Coronary artery (tissue), 2 donors: ENCODE data around the gene PKNOX1.

Experiments
- DNase-seq: peaks from one replicate; pipeline ENCODE4 v3.0.0-alpha.2; 2017; ENCODE audit warnings: low spot score
- H3K27ac ChIP-seq, 2 donors: fragments of 200-600 bp; sonication (generic); one replicate each; pipeline ENCODE4 v1.5.1; 2016 to 2019
- H3K4me3 ChIP-seq: fragments of 200-600 bp; sonication (generic); 2 replicates; pipeline ENCODE4 v1.5.1; 2016; ENCODE audit warnings: mild to moderate bottlenecking, moderate library complexity
- CTCF ChIP-seq: fragments of 200-600 bp; sonication (generic); IDR thresholded peaks from one replicate; pipeline ENCODE4 v1.5.1; 2019; ENCODE audit warnings: antibody characterized with exemption

The PKNOX1 gene

DNA sequence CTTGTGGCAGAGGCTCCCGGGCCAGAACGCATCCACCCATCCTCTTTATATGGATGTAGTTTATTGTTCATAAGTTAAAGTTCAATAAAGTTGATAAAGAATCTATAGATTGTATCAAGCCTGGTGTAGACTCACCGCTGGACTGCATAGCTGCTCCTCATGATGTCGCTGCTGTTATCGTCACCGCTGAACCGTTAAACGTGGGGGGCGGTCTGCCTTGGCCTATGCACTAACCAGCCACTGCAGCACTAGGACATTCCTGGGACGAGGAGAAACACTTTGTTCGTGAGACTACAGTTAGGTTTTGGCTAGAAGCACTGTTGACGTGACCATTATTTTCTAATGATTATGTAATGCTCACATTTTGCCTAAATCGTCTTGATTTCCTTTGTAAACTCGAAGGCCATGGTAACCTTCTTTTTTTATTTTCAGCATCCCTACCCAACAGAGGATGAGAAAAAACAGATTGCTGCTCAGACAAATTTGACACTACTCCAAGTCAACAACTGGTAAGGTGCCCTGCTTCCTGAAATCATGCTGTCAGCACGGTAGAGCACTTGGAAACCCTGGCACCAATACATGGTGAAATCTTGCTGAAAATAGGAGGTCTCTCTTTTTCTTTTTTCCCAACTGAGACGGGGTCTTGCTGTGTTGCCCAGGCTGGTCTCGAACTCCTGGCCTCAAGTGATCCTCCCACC, 50.2 kb downstream of the PKNOX1 start:
- DNase-seq = peak; percentile 38
- no peak for TF ChIP-seq CTCF
- Histone ChIP-seq H3K27ac (no peak overlapping the region), H3K4me3 (no peak overlapping the region)

DNA sequence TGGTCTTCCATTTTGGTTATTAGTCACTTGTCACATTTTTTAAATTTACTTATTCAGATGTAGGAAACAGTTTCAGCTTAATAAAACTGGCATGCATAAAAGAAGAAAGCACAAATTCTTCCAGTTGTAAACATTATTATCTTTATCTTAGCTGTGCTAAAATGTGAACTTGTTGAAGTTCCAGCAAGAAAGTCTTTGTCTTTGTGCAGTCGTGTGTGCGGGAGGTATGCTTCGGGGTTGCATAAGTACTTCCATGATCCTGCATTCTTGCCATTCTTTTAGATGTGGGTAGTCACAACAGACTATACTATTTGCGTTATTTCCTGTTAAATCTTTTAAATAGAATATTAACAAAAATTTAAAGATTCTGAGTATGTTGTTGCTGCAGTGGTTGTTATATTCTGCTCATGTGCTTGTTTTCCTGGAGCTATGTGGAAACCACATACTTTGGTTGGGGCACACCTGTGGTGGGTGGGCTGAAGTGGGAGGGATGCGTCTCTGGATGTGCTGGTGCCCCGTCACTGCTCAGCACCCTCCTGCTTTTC, 51.3 kb downstream of the PKNOX1 start:
- TF ChIP-seq CTCF = no peak
- no peak overlapping the region for H3K4me3 ChIP-seq
- no peak overlapping the region for H3K27ac ChIP-seq
- no peak for DNase-seq

DNA sequence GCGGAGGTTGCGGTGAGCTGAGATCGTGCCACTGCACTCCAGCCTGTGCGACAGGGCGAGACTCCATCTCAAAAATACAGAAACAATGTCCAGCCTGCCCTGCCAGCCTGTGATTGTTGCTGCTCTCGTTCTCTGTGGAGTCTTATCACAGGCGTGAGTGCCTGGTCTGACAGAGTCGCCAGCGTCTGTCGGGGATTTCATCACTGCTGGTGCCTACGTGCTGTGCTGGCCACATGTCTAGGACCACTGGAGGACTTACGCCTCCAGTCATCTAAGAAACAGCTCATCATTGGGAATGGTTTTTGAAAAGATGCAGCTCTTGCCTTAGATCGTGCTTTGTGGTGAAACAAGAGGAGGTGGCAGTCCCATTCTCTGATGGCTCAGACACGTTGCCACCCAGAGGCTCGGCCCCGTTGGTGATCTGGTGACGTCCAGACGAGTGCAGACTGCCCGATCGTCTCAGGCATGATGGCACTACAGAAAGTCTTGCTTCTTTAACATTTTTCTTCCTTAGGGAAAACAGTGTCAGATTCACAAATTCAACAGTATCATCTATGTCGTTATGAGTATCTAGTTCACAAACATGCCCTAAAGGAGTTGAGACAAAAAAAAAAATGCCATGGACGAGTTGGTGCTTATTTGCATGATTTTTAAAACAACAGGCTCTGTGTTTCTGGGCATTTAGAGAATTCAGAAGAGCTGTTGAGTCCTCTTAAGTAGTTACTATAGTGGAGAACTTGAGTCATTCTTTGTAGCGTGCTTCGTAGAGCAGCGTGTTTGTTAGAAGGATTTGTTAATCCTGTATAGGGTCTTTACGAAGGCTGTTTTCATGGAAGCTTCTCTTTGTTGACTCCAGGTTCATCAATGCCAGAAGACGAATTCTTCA, 53.7 kb downstream of the PKNOX1 start:
- H3K27ac ChIP-seq = no peak overlapping the region
- DNase-seq = no peak
- no peak for TF ChIP-seq CTCF
- H3K4me3 ChIP-seq = no peak overlapping the region

GRCh38 chr21:43029785-43030184, 55.4 kb downstream of the PKNOX1 start:
- no peak for DNase-seq
- H3K4me3 ChIP-seq = no peak overlapping the region
- no peak overlapping the region for H3K27ac ChIP-seq
- no peak for TF ChIP-seq CTCF

- H3K27ac ChIP-seq = no peak overlapping the region
- H3K4me3 ChIP-seq = no peak overlapping the region
- no peak for TF ChIP-seq CTCF
- DNase-seq = no peak
These were observed 56.8 kb downstream of the PKNOX1 start for GRCh38 chr21:43031121-43031619.

GRCh38 chr21:43034101-43034500, 59.7 kb downstream of the PKNOX1 start:
- TF ChIP-seq CTCF = no peak
- no peak for DNase-seq
- Histone ChIP-seq H3K27ac (no peak overlapping the region), H3K4me3 (no peak overlapping the region)
